ENCODE measurements around the gene OR2T3.
"Not testable (repeated sequence)": the region's sequence is repeated elsewhere in the genome, so short reads cannot be mapped to it uniquely, and the experiment has no call there.

Gene OR2T3, protein sequence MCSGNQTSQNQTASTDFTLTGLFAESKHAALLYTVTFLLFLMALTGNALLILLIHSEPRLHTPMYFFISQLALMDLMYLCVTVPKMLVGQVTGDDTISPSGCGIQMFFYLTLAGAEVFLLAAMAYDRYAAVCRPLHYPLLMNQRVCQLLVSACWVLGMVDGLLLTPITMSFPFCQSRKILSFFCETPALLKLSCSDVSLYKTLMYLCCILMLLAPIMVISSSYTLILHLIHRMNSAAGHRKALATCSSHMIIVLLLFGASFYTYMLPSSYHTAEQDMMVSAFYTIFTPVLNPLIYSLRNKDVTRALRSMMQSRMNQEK

GRCh38 chr1:248473051-248473450 lies at the start of gene OR2T3:
Gene OR2T3, plus strand, starts transcription at chr1:248473351. Its CDS starts 0 bp downstream, at chr1:248473351.
- DNase-seq (ENCODE audit: low read depth), result not testable (repeated sequence)

GRCh38 chr1:248427526-248428191 lies 45.5 kb upstream of the OR2T3 start:
- DNase-seq (ENCODE audit: low read depth), result not testable (repeated sequence)

DNA sequence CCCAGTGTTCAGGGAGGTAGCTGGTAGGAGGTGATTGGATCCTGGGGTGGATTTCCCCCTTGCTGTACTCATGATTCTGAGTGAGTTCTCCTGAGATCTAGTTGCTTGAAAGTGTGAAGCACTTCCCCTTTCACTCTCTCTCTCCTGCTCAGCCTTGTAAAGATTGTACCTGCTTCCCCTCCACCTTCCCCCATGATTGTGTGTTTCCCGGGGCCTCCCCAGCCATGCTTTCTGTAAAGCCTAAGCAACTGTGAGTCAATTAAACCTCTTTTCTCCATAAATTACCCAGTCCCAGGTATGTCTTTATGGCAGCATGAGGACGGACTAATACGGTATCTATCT lies 45.0 kb upstream of the OR2T3 start:
- DNase-seq (ENCODE audit: low read depth), result not testable (repeated sequence)

GRCh38 chr1:248431683-248432082 lies 41.5 kb upstream of the OR2T3 start:
- DNase-seq (ENCODE audit: low read depth), result not testable (repeated sequence)

- DNase-seq (ENCODE audit: low read depth), result not testable (repeated sequence)
Measured at GRCh38 chr1:248432201-248432600, 41.0 kb upstream of the OR2T3 start.

DNA sequence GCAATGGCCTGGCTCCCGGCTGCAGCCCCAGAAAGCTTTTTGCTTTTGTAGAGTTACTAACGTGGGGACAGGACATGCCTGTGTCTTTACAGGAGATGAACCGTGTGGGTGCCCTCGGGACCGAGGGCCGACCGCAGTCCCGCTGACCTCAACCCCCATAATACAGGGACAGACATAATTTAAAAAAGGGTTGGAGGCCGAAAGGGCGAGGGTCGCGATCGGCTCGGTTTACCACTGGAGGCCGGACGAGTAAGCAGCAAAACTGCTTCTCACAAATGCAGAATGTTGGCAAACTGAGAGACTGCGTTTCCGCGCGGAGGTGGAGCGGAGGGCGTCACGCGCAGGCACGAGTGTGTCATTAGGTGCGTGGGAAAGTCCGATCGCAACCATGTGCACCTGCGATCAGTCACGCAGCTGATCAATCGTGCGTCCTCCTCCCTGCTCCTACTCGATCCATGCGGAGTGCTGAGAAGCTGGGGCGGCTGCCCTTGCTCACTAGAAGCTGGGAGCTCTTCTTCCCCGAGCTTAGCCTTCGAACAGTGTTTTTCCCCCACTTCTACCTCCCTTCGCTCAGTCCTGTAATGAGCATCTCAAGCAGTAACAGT lies 39.2 kb upstream of the OR2T3 start:
- not testable (repeated sequence) for DNase-seq (ENCODE audit: low read depth)

- not testable (repeated sequence) for DNase-seq (ENCODE audit: low read depth)
Measured at GRCh38 chr1:248434913-248435312, 38.2 kb upstream of the OR2T3 start.

DNA sequence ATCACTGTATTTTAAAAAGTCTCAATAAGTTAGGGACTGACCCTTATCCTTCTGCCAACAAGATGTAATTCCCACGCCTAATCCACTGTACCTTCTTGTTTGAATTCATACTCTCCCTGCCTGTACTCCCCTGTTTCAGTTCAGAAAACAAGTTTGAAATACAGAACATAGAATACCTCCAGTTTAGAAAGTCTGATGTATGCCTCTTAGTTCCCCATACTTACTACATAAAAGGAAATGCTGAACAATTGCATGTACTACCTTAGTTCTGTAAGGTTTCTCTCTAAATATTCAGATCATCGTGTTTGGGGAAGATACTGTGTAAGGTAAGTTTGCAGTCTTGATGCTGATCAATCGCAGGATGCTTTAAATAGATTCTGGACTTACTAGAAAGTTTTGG lies 36.8 kb upstream of the OR2T3 start:
- not testable (repeated sequence) for DNase-seq (ENCODE audit: low read depth)

GRCh38 chr1:248438668-248439067 lies 34.5 kb upstream of the OR2T3 start:
- not testable (repeated sequence) for DNase-seq (ENCODE audit: low read depth)

DNA sequence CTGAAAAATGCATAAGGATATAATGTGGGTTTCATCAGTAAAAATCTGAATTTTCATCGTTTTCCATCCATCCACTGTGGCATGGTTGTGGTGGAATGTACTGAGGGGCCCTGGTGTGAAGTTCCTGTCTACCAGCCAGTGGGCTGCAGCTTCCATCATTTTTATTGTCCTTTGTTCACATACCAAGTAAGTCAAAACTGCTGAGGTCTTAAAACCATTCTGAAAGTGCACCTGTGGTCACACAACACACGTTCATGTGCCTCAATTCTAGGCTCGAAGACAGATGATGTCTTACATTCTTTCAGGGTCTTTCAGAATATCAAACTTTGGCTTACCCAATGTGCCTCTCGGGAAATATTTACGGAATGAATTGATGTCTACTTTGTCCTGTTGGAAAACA lies 33.9 kb upstream of the OR2T3 start:
- not testable (repeated sequence) for DNase-seq (ENCODE audit: low read depth)

- DNase-seq (ENCODE audit: low read depth), result not testable (repeated sequence)
Measured at GRCh38 chr1:248442500-248443277, 30.5 kb upstream of the OR2T3 start.

DNA sequence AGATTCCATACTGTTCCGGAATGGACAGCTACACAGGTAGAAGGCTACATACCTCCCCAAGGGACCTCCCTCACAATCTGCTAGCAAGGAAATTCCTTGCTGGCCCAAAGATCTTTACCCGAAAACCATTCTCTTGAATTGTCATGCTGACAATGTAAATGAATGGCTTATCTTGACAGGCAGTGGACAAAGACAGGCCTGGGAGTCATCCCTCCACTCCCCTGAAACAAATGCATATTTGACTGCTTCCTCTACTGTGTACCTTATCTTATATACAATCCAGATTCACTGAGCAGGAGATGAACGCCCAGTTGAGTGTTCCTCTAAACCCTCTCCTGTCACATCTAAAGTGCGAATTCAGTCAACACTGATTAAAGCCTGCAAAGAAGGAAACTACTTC lies 28.5 kb upstream of the OR2T3 start:
- DNase-seq (ENCODE audit: low read depth), result not testable (repeated sequence)

GRCh38 chr1:248445399-248445798 lies 27.8 kb upstream of the OR2T3 start, which contains the start of gene OR2T2:
Gene OR2T2, plus strand, starts transcription at chr1:248445637. Its CDS starts 7,161 bp downstream, at chr1:248452798.
- DNase-seq (ENCODE audit: low read depth), result not testable (repeated sequence)

GRCh38 chr1:248448409-248449074 lies 24.6 kb upstream of the OR2T3 start:
- DNase-seq (ENCODE audit: low read depth), result not testable (repeated sequence)

- DNase-seq (ENCODE audit: low read depth), result not testable (repeated sequence)
Measured at GRCh38 chr1:248449821-248450465, 23.2 kb upstream of the OR2T3 start.

- not testable (repeated sequence) for DNase-seq (ENCODE audit: low read depth)
Measured at GRCh38 chr1:248450466-248451145, 22.5 kb upstream of the OR2T3 start.

GRCh38 chr1:248453619-248454018 lies 19.5 kb upstream of the OR2T3 start:
- not testable (repeated sequence) for DNase-seq (ENCODE audit: low read depth)

GRCh38 chr1:248455045-248455444 lies 18.1 kb upstream of the OR2T3 start:
- DNase-seq (ENCODE audit: low read depth), result not testable (repeated sequence)

DNA sequence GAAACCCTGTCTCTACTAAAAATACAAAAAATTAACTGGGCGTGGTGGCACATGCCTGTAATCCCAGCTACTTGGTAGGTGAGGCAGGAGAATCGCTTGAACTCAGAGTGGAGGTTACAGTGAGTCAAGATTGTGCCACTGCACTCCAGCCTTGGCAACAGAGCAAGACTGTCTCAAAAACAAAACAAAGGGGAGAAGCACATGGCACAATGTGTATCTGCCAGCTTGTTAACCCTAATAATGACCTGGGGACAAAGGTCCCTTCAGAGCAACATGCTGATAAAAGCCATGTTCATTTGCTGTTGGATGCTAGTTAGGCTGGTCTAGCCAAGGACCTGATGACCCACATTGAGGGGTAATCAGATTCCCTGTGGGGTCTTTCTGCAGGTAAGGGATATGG lies 16.5 kb upstream of the OR2T3 start:
- DNase-seq (ENCODE audit: low read depth), result not testable (repeated sequence)

GRCh38 chr1:248459117-248459516 lies 14.0 kb upstream of the OR2T3 start:
- DNase-seq (ENCODE audit: low read depth), result not testable (repeated sequence)
